Measurements from ENCODE around the gene SERTAD2.

SERTAD2 gene

GRCh38 chr2:64672708-64673107 lies 19.0 kb upstream of the SERTAD2 start:
- FAIRE-seq, result no peak

GRCh38 chr2:64670047-64670446 lies 16.3 kb upstream of the SERTAD2 start:
- FAIRE-seq, result peak; percentile 60

- no peak for FAIRE-seq
Observed at GRCh38 chr2:64669288-64669687, 15.6 kb upstream of the SERTAD2 start.

GRCh38 chr2:64668542-64668941 lies 14.8 kb upstream of the SERTAD2 start:
- FAIRE-seq, result no peak

- FAIRE-seq, result no peak
Observed at GRCh38 chr2:64667535-64667934, 13.8 kb upstream of the SERTAD2 start.

- no peak for FAIRE-seq
Observed at GRCh38 chr2:64666810-64667438, 13.2 kb upstream of the SERTAD2 start.

- FAIRE-seq, result no peak
Observed at GRCh38 chr2:64665709-64666108, 12.0 kb upstream of the SERTAD2 start.

- FAIRE-seq, result no peak
Observed at GRCh38 chr2:64663402-64663801, 9.7 kb upstream of the SERTAD2 start.

- no peak for FAIRE-seq
Observed at GRCh38 chr2:64661741-64662169, 8.0 kb upstream of the SERTAD2 start.

- FAIRE-seq, result no peak
Observed at GRCh38 chr2:64659252-64659651, 5.5 kb upstream of the SERTAD2 start.

- no peak for FAIRE-seq
Observed at GRCh38 chr2:64658269-64658668, 4.6 kb upstream of the SERTAD2 start.

- peak; percentile 37 for FAIRE-seq
Observed at GRCh38 chr2:64657411-64657810, 3.7 kb upstream of the SERTAD2 start.

- FAIRE-seq, result no peak
Observed at GRCh38 chr2:64656379-64656778, 2.7 kb upstream of the SERTAD2 start.

GRCh38 chr2:64655873-64656272 lies 2.2 kb upstream of the SERTAD2 start:
- FAIRE-seq, result no peak

- peak; percentile 86 for FAIRE-seq
Observed at GRCh38 chr2:64655018-64655664, 1.4 kb upstream of the SERTAD2 start.

- FAIRE-seq, result no peak
Observed at GRCh38 chr2:64654063-64654811, 524 bp upstream of the SERTAD2 start.

GRCh38 chr2:64652231-64653108 lies 1.2 kb downstream of the SERTAD2 start:
- no peak for FAIRE-seq

GRCh38 chr2:64651590-64651989 lies 2.1 kb downstream of the SERTAD2 start:
- no peak for FAIRE-seq

- FAIRE-seq, result peak; percentile 37
Observed at GRCh38 chr2:64650722-64651338, 2.9 kb downstream of the SERTAD2 start.

- FAIRE-seq, result peak; percentile 71
Observed at GRCh38 chr2:64650296-64650695, 3.4 kb downstream of the SERTAD2 start.

- FAIRE-seq, result no peak
Observed at GRCh38 chr2:64649626-64650025, 4.1 kb downstream of the SERTAD2 start.

GRCh38 chr2:64649013-64649484 lies 4.7 kb downstream of the SERTAD2 start:
- peak; percentile 79 for FAIRE-seq
